GM12891 (cell line): Measurements from ENCODE around the gene ZBTB7B.

Experiments used
- POLR2A ChIP-seq: IDR thresholded peaks from 2 replicates; pipeline ENCODE4 v1.6.1; 2011; ENCODE audit warnings: low read depth, low read length, control low read depth
- POLR2AphosphoS5 ChIP-seq: IDR thresholded peaks from 2 replicates; pipeline ENCODE4 v1.6.1; 2011; ENCODE audit warnings: low read depth, low read length, control low read depth
- TAF1 ChIP-seq: IDR thresholded peaks from 2 replicates; pipeline ENCODE4 v1.6.1; 2011; ENCODE audit warnings: low read depth, low read length, control low read depth

GRCh38 chr1:155035936-155036335, 33.3 kb downstream of the ZBTB7B start:
- TF ChIP-seq POLR2A (no peak), POLR2AphosphoS5 (no peak), TAF1 (no peak)
